Effector memory CD4-positive, alpha-beta T cell (primary cell): ENCODE results near the gene RBM28.

Experiments
- DNase-seq, 3 donors: peaks; one replicate each; pipeline ENCODE4 v3.0.0-alpha.2; 2020
- H3K27ac ChIP-seq: 2 replicates; pipeline ENCODE4 v1.7.0; 2013; ENCODE audit warnings: mild to moderate bottlenecking, low read length, moderate library complexity; ENCODE audit not compliant: insufficient read depth, poor library complexity, severe bottlenecking
- H3K27me3 ChIP-seq: replicated peaks from 2 replicates; pipeline ENCODE4 v1.7.0; 2013; ENCODE audit warnings: mild to moderate bottlenecking, low read length; ENCODE audit not compliant: insufficient read depth, control insufficient read depth, poor library complexity, severe bottlenecking
- H3K36me3 ChIP-seq: 2 replicates; pipeline ENCODE4 v1.7.0; 2013; ENCODE audit warnings: mild to moderate bottlenecking, low read length, moderate library complexity; ENCODE audit not compliant: control insufficient read depth, insufficient read depth
- H3K4me1 ChIP-seq: 2 replicates; pipeline ENCODE4 v1.7.0; 2013; ENCODE audit warnings: low read length, mild to moderate bottlenecking; ENCODE audit not compliant: control insufficient read depth, insufficient read depth, poor library complexity, severe bottlenecking
- H3K4me3 ChIP-seq: 2 replicates; pipeline ENCODE4 v1.7.0; 2013; ENCODE audit warnings: low read length, low read depth, mild to moderate bottlenecking; ENCODE audit not compliant: insufficient read depth, poor library complexity, severe bottlenecking
- H3K9me3 ChIP-seq: 2 replicates; pipeline ENCODE4 v1.7.0; 2013; ENCODE audit warnings: mild to moderate bottlenecking, low read length, moderate library complexity; ENCODE audit not compliant: control insufficient read depth

The RBM28 gene

DNA sequence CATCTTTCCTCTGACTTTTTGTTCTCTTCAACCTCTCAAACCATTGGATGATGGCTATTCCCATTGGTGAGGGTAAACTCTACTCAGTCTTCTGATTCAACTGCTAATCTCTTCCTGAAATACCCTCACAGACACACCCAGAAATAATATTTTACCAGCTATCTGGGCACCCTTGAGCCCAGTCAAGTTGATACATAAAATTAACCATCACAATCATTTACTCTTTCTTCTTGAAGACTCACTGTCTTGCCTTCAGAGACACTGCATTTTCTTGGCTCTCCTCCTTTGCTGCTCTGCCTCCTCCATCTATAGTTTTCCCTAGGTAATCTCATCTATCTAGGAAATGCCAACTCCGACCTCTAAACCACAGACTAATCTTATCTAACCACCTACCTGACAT, 30.3 kb upstream of the RBM28 start:
- Histone ChIP-seq H3K27me3 (no peaks in the 10 kb centered on the region), H3K36me3 (no peaks in the 10 kb centered on the region)

DNA sequence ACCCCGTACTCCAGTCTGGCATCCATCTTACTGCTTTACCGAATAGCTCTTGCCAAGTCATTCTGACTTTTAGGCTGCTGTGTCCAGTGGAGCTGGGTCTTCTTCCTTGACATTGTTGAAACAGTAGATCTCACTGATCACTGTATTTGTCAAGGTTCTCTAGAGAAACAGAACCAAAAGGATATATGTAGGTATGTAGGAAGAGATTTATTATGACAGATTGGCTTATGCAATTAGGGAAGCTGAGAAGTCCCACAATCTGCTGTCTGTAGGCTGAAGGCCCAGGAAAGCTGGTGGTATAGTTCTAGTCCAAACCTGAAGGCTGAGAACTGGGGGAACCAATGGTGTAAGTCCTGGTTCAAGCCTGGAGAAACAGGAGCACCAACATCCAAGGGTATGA, 29.9 kb upstream of the RBM28 start:
- Histone ChIP-seq H3K4me1 (no peaks in the 10 kb centered on the region), H3K9me3 (no peaks in the 10 kb centered on the region), H3K4me3 (no peak overlapping the region), H3K36me3 (no peaks in the 10 kb centered on the region), H3K27ac (no peak overlapping the region), H3K27me3 (no peaks in the 10 kb centered on the region)
- no peak for DNase-seq

More for the DNA sequence above, 30.3 kb upstream of the RBM28 start:
- H3K9me3 ChIP-seq: no peaks in the 10 kb centered on the region
- DNase-seq: no peak
- no peak overlapping the region for H3K4me3 ChIP-seq
- no peak overlapping the region for H3K27ac ChIP-seq
- H3K4me1 ChIP-seq: no peaks in the 10 kb centered on the region

DNA sequence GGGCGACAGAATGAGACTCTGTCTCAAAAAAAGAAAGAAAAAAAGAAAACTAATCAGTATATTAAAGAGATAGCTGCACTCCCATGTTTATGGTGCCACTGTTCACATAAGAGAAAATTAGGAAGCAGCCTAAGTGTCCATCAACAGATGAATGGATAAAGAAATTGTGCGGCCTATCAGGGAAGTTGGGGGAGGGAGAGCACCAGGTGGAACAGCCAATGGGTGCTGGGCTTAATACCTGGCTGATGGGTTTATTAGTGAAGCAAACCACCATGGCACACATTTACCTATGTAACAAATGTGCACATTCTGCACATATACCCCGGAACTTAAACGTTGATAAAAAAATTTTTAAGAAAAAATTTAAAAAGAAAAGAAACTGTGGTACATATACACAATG, 26.8 kb upstream of the RBM28 start:
- DNase-seq: no peak
- Histone ChIP-seq H3K36me3 (no peaks in the 10 kb centered on the region), H3K4me3 (no peak overlapping the region), H3K9me3 (no peaks in the 10 kb centered on the region), H3K27me3 (no peaks in the 10 kb centered on the region), H3K27ac (no peak overlapping the region), H3K4me1 (no peaks in the 10 kb centered on the region)

DNA sequence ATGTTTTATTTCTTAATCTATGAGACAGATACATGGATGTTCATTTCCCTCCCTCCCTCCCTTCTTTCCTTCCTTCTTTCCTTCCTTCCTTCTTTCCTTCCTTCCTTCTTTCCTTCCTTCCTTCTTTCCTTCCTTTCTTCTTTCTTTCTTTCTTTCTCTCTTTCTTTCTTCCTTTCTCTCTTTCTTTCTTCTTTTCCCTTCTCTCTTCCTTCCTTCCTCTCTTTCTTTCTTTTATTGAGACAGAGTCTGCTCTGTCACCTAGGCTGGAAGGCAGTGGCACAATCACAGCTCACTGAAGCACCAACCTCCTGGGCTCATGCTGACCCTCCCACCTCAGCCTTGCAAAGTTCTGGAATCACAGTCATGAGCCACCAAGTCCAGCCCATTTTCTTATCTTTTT, 23.3 kb upstream of the RBM28 start:
- no peaks in the 10 kb centered on the region for H3K27me3 ChIP-seq
- H3K9me3 ChIP-seq: no peaks in the 10 kb centered on the region
- no peaks in the 10 kb centered on the region for H3K36me3 ChIP-seq
- no peak overlapping the region for H3K4me3 ChIP-seq
- no peaks in the 10 kb centered on the region for H3K4me1 ChIP-seq
- DNase-seq: no peak
- H3K27ac ChIP-seq: no peak overlapping the region

DNA sequence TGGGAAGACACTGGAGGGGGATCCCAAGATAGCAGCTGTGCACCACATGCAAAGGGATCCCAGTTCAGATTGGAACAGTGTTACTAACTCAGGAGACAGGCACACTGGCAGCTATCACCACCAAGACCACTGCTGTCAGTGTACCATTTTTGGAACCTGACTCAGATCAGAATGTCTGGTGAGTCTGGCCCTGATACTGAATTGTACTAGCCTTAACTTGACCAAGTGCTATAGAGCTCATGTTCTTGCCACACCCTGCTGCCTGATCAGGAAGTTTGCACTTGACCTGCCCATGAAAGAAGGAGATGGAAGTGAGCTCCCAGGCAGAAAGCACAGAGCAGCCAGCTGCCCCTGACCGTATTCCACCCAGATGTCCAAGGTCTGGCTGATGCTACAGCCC, 22.6 kb upstream of the RBM28 start:
- no peak for DNase-seq
- H3K4me3 ChIP-seq: no peak overlapping the region
- H3K36me3 ChIP-seq: no peaks in the 10 kb centered on the region
- no peaks in the 10 kb centered on the region for H3K9me3 ChIP-seq
- H3K27ac ChIP-seq: no peak overlapping the region
- no peaks in the 10 kb centered on the region for H3K4me1 ChIP-seq
- H3K27me3 ChIP-seq: no peaks in the 10 kb centered on the region

DNA sequence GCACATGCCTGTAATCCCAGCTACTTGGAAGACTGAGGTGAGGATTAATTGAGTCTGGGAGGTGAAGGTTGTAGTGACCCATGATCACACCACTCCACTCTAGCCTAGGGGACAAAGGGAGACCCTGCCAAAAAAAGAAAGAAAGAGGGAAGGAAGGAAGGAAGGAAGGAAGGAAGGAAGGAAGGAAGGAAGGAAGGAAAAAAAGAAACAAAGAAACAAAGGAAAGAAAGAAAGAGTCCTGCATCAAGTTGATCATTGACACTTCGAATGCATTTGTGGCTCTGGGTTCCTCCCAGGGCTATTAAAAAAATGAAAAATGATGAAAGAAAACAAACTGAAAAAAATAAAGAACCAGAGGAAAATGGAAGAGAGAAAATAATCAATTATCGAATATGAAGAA, 21.7 kb upstream of the RBM28 start:
- Histone ChIP-seq H3K27me3 (no peaks in the 10 kb centered on the region), H3K27ac (no peak overlapping the region), H3K36me3 (no peaks in the 10 kb centered on the region), H3K4me3 (no peak overlapping the region), H3K4me1 (peaks cover 3% of the 10 kb centered on the region), H3K9me3 (no peaks in the 10 kb centered on the region)
- DNase-seq: no peak

DNA sequence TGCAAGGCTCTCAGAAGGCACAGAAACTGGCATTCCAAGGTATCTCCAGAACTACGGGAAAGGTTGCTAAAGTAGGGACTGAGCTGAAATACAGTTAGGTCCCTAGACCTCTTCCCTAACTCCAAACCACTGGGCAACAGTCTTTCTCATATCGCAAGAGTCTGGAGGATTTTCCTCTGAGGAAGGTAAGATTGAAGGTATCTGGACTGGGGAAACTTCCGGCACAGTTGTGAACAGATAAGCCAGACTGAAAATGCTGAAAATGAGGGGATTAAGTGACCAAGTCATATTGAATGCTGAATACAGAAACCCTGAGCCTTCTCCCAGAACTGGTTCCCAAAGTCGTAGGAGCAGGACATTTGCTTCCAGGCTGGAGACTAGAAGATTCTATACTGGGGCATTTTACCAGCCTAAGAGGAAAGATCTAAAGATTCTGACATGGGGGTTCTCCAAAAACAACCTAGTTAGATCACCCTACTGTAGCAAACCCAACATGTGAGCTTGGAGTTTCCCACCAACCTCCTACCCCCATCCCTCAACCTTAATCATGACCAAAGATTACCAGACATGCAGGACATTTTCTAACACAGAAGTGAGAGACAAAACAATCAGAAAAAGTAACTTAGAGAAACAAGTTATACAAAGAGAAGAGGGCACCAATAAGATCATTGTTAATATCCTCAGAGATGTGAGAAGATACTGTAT, 20.6 kb upstream of the RBM28 start:
- DNase-seq: no peak
- Histone ChIP-seq H3K27ac (no peak overlapping the region), H3K36me3 (no peaks in the 10 kb centered on the region), H3K9me3 (no peaks in the 10 kb centered on the region), H3K27me3 (no peaks in the 10 kb centered on the region), H3K4me3 (no peak overlapping the region), H3K4me1 (peaks cover 6% of the 10 kb centered on the region)

DNA sequence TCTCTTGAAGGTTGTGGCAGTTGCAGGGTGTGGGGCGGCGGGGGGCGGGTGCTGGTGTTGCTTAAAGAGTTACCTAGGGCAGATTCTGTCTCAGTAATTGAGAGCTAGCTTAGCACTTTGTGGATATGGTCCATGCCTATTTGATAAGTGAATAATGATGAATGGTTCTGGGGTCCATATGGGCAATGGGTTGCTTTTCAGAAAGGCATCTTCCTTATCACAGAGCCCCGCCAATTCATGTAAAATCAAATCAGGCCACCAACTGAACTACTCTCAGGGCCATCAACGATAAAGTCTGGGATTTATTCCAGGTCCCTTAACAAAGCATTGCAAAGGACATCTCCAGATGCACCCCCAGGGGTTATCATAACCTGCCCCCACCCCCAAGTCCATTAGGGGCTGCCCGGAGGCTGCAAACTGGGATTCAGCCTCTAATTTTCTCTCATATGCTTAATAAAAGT, 19.6 kb upstream of the RBM28 start:
- DNase-seq: no peak
- Histone ChIP-seq H3K27ac (no peak overlapping the region), H3K36me3 (no peaks in the 10 kb centered on the region), H3K4me1 (peaks cover 6% of the 10 kb centered on the region), H3K4me3 (no peak overlapping the region), H3K27me3 (no peaks in the 10 kb centered on the region), H3K9me3 (no peaks in the 10 kb centered on the region)

DNA sequence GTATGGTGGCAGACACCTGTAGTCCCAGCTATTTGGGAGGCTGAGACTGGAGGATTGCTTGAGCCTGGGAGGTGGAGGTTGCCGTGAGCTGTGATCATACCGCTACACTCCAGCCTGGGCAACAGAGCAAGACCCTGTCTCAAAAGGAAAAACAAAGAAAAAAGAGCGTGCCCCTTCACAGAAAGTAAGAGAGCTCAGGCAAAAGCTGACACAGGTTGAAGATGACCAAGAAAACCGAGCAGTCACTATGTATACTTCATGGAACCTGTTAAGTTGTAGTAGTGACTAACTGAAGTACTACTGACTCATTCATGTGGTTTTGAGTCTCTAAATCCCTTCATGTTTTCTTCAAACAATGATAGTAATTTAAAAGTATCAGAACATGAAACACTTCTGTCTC, 19.0 kb upstream of the RBM28 start:
- Histone ChIP-seq H3K9me3 (no peaks in the 10 kb centered on the region), H3K4me3 (no peak overlapping the region), H3K4me1 (peaks cover 6% of the 10 kb centered on the region), H3K27me3 (no peaks in the 10 kb centered on the region), H3K36me3 (no peaks in the 10 kb centered on the region), H3K27ac (no peak overlapping the region)
- no peak for DNase-seq

DNA sequence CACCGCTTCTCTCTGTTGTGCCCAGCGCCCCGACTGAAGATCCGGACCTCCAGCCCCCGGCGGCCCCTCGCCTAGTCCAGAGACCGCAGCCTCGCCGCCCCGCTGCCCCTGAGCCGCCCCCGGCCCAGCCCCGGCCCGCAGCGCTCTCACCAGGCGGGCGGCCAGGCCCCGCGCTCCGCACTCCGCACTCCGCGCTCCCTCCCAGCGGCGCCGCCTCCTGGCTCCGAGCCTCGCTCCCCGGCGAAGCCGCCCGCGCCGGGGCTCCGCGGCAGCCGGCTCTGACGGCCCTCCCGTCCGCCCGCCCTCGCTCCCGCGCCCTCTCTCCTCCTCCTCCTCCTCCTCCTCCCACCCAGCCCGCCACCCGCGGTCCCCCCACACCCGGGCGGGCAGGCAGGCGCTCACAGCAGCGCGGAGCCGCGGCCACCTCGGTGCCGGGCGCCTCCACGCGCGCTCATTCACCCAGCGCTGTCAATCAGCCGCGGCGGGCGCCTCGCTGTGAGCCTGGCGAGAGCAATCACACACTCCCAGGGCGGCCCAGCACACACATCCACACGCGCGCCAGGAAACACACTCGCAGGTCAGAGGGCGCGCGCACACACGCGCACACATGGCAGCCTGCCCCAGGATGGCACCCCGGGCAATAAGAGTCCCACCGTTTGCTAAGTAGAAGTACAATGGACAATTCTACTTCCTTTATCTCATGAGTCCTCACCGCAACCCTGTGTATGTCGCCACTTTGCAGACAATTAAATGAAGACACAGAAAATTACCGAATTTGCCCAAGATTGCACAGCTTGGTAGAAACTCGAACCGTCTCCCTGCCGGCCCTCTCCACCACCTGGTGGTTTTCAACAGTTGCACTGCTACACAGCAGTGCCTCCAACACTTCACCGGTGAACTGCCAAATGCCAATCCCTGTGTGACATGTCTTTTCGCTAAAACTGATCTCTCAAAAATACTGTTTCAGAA, 18.0 kb upstream of the RBM28 start, which contains the start of gene PRRT4:
PRRT4 (minus strand) TSS at position 280 of the 969 bp plus-strand sequence.
- DNase-seq: peak in 2 of 3 donors; percentile 23 to 24
- Histone ChIP-seq H3K27ac (no peak within 1 kb of the TSS), H3K4me1 (peaks cover 6% of the 10 kb centered on the region), H3K4me3 (peak within 1 kb of the TSS; percentile 51), H3K27me3 (no peaks in the 10 kb centered on the region), H3K9me3 (no peaks in the 10 kb centered on the region), H3K36me3 (no peaks in the 10 kb centered on the region)
